Ectodermal cell (in vitro differentiated cells): ENCODE results near the gene OBSCN.

ENCODE experiments used
- H3K27ac ChIP-seq: 2 replicates; pipeline ENCODE4 v1.7.0; 2013; ENCODE audit warnings: mild to moderate bottlenecking, low read depth, low read length; ENCODE audit not compliant: insufficient read depth, poor library complexity, severe bottlenecking
- H3K27me3 ChIP-seq: 2 replicates; pipeline ENCODE4 v1.7.0; 2013; ENCODE audit warnings: mild to moderate bottlenecking, low read length; ENCODE audit not compliant: insufficient read depth, control insufficient read depth, poor library complexity, severe bottlenecking
- H3K36me3 ChIP-seq: one replicate; pipeline ENCODE4 v1.7.0; 2013; ENCODE audit warnings: low read length; ENCODE audit not compliant: control insufficient read depth, insufficient read depth
- H3K4me1 ChIP-seq: one replicate; pipeline ENCODE4 v1.7.0; 2013; ENCODE audit warnings: low read length; ENCODE audit not compliant: control insufficient read depth, insufficient read depth
- H3K4me3 ChIP-seq: 2 replicates; pipeline ENCODE4 v1.7.0; 2013; ENCODE audit warnings: low read depth, low read length, control low read depth; ENCODE audit not compliant: insufficient read depth
- H3K9me3 ChIP-seq: 2 replicates; pipeline ENCODE4 v1.7.0; 2013; ENCODE audit warnings: mild to moderate bottlenecking, low read length, moderate library complexity; ENCODE audit not compliant: control insufficient read depth
- WGBS, 2 experiments: methylation state at CpG; one replicate each; pipeline ENCODE4 v1.1.7; 2013; ENCODE audit warnings: missing lambda C conversion rate in 2 of 2; 5-methylcytosine and 5-hydroxymethylcytosine counted together

OBSCN gene

GRCh38 chr1:228291906-228292608, 84.2 kb downstream of the OBSCN start:
- H3K27me3 ChIP-seq: no peaks in the 10 kb centered on the region
- no peak overlapping the region for H3K4me3 ChIP-seq
- peaks cover 8% of the 10 kb centered on the region for H3K36me3 ChIP-seq
- H3K27ac ChIP-seq: no peak overlapping the region
- 94 to 95% methylated on average over 16 of the region's 16 CpGs for WGBS, 2 experiments
- H3K9me3 ChIP-seq: no peaks in the 10 kb centered on the region
- no peaks in the 10 kb centered on the region for H3K4me1 ChIP-seq

GRCh38 chr1:228292609-228292911, 84.7 kb downstream of the OBSCN start:
- H3K27me3 ChIP-seq: no peaks in the 10 kb centered on the region
- WGBS, 2 experiments: 95 to 96% methylated on average over 9 of the region's 9 CpGs
- no peaks in the 10 kb centered on the region for H3K9me3 ChIP-seq
- no peak overlapping the region for H3K4me3 ChIP-seq
- peaks cover 8% of the 10 kb centered on the region for H3K36me3 ChIP-seq
- H3K27ac ChIP-seq: no peak overlapping the region
- no peaks in the 10 kb centered on the region for H3K4me1 ChIP-seq

- Histone ChIP-seq H3K36me3 (peaks cover 9% of the 10 kb centered on the region), H3K27me3 (no peaks in the 10 kb centered on the region), H3K4me3 (no peak overlapping the region), H3K9me3 (no peaks in the 10 kb centered on the region), H3K4me1 (no peaks in the 10 kb centered on the region), H3K27ac (no peak overlapping the region)
- WGBS, 2 experiments: 92 to 96% methylated on average over 15 of the region's 15 CpGs
Observed at GRCh38 chr1:228293393-228293792, 85.5 kb downstream of the OBSCN start.

GRCh38 chr1:228293816-228294500, 86.1 kb downstream of the OBSCN start:
- Histone ChIP-seq H3K27me3 (no peaks in the 10 kb centered on the region), H3K4me3 (no peak overlapping the region), H3K36me3 (peaks cover 15% of the 10 kb centered on the region), H3K9me3 (no peaks in the 10 kb centered on the region), H3K27ac (no peak overlapping the region), H3K4me1 (no peaks in the 10 kb centered on the region)
- 95 to 96% methylated on average over 14 of the region's 14 CpGs for WGBS, 2 experiments

- Histone ChIP-seq H3K27ac (no peak overlapping the region), H3K4me1 (no peaks in the 10 kb centered on the region), H3K9me3 (no peaks in the 10 kb centered on the region), H3K27me3 (no peaks in the 10 kb centered on the region), H3K4me3 (no peak overlapping the region), H3K36me3 (peaks cover 21% of the 10 kb centered on the region)
- 95% methylated on average over 10 of the region's 10 CpGs for whole genome bisulfite sequencing, 2 experiments
Observed at GRCh38 chr1:228294717-228295116, 86.9 kb downstream of the OBSCN start.

GRCh38 chr1:228295201-228295600, 87.4 kb downstream of the OBSCN start:
- H3K4me1 ChIP-seq: no peaks in the 10 kb centered on the region
- H3K9me3 ChIP-seq: no peaks in the 10 kb centered on the region
- WGBS, 2 experiments: 92 to 96% methylated on average over 5 of the region's 5 CpGs
- no peaks in the 10 kb centered on the region for H3K27me3 ChIP-seq
- H3K36me3 ChIP-seq: peaks cover 26% of the 10 kb centered on the region
- H3K4me3 ChIP-seq: no peak overlapping the region
- H3K27ac ChIP-seq: no peak overlapping the region

DNA sequence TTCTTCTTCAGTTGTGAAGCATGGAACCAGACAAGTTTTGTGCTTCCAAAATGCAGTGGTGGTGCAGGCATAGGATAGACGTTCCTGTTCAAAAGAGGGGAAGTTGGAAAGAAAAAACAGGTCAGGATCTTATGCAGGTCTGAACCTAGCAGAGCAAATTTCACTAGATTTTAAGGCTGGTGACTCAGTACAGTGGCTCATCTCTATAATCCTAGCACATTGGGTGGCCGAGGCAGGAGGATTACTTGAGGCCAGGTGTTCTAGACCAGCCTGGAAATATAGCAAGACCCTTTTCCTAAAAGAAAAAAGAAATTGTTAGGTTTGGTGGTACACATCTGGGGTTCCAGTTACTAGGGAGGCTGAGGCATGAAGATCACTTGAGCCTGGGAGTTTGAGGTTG, 88.1 kb downstream of the OBSCN start:
- H3K36me3 ChIP-seq: peaks cover 27% of the 10 kb centered on the region
- no peak overlapping the region for H3K27ac ChIP-seq
- H3K4me3 ChIP-seq: no peak overlapping the region
- no peaks in the 10 kb centered on the region for H3K4me1 ChIP-seq
- no peaks in the 10 kb centered on the region for H3K27me3 ChIP-seq
- 91 to 96% methylated on average over 2 of the region's 2 CpGs for WGBS, 2 experiments
- H3K9me3 ChIP-seq: no peaks in the 10 kb centered on the region

DNA sequence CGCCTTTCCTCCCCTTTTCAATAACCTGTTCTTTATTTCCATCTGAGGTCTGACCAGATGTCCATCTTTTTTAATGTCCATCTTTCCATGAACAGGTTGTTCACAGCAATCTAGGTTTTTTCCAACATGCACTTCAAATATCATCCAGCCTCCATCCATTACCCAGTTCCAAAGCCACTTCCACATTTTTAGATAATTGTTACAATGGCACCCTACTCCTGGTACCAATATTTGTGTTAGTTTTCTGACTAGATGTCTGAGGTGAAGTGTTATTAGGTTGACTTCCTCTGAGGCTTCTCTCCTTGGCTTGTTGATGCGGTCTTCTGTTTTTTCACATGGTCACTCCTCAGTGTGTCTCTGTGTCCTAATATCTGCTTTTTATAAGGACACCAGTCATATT, 89.4 kb downstream of the OBSCN start:
- Histone ChIP-seq H3K4me3 (no peak overlapping the region), H3K36me3 (peaks cover 27% of the 10 kb centered on the region), H3K9me3 (peaks cover 3% of the 10 kb centered on the region), H3K27me3 (no peaks in the 10 kb centered on the region), H3K27ac (no peak overlapping the region), H3K4me1 (no peaks in the 10 kb centered on the region)
- 94 to 98% methylated on average over 2 of the region's 2 CpGs for WGBS, 2 experiments

DNA sequence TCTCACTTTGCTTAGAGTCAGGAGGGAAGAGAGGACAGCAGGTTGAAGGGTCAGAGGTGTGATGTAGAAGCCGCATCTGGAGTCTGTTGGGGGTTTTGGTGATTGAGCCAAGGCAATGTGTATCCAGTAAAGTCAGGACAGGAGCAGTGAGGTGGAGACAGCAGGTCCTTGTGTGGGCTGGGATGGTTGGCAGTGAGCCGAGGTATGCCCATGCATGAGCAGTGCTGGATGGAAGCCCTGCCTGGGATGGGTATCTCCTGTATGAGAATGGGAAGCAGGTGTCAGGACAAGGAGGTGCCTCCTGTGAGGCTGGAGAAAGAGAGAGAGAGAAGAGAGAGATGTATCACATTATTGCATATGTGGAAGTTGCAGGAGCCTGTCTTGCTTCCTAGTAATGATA, 90.0 kb downstream of the OBSCN start:
- no peak overlapping the region for H3K4me3 ChIP-seq
- 92 to 93% methylated on average over 2 of the region's 2 CpGs for WGBS, 2 experiments
- H3K27me3 ChIP-seq: no peaks in the 10 kb centered on the region
- no peaks in the 10 kb centered on the region for H3K4me1 ChIP-seq
- H3K9me3 ChIP-seq: peaks cover 6% of the 10 kb centered on the region
- no peak overlapping the region for H3K27ac ChIP-seq
- H3K36me3 ChIP-seq: peaks cover 33% of the 10 kb centered on the region

DNA sequence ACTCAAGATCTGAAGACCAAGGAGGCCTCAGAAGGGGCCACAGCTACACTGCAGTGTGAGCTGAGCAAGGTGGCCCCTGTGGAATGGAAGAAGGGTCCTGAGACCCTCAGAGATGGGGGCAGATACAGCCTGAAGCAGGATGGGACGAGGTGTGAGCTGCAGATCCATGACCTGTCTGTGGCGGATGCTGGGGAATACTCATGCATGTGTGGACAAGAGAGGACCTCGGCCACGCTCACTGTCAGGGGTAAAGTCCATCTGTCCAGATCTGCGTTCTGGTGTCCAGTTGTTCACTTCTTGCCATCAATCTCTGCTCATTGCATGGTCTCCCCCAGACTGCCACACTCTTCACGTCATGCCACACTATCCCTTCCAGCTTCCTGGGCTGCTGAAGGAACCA, 90.6 kb downstream of the OBSCN start:
- Histone ChIP-seq H3K9me3 (peaks cover 6% of the 10 kb centered on the region), H3K4me3 (no peak overlapping the region), H3K27me3 (no peaks in the 10 kb centered on the region), H3K27ac (no peak overlapping the region), H3K36me3 (peaks cover 39% of the 10 kb centered on the region), H3K4me1 (no peaks in the 10 kb centered on the region)
- WGBS, 2 experiments: 93 to 96% methylated on average over 6 of the region's 6 CpGs
